ENCODE measurements around the gene PANK4.

DNA sequence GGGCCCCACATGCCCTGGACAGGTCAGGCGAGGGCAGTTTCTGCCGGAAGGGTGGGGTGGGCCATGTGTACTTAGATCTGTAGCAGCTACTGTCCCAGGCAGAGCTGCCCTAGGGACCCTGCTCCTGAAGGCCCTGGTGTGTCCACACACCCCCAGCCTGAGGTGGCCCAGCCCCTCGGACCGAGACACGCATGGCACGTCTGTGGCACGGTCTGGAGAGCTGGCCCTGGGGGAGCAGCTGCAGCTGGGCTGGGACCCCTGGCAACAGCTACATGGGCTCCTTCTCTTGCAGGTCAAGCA, 24.6 kb downstream of the PANK4 start:
- TF ChIP-seq, protein P1, sequence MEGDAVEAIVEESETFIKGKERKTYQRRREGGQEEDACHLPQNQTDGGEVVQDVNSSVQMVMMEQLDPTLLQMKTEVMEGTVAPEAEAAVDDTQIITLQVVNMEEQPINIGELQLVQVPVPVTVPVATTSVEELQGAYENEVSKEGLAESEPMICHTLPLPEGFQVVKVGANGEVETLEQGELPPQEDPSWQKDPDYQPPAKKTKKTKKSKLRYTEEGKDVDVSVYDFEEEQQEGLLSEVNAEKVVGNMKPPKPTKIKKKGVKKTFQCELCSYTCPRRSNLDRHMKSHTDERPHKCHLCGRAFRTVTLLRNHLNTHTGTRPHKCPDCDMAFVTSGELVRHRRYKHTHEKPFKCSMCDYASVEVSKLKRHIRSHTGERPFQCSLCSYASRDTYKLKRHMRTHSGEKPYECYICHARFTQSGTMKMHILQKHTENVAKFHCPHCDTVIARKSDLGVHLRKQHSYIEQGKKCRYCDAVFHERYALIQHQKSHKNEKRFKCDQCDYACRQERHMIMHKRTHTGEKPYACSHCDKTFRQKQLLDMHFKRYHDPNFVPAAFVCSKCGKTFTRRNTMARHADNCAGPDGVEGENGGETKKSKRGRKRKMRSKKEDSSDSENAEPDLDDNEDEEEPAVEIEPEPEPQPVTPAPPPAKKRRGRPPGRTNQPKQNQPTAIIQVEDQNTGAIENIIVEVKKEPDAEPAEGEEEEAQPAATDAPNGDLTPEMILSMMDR (IDR thresholded peaks at IDR 0.05; ENCODE audit: poor library complexity), result no peak
- TF ChIP-seq EZH2 (IDR thresholded peaks at IDR 0.05; ENCODE audit: borderline replicate concordance), result no peak
